B cell (primary cell): Measurements from ENCODE around the gene RABEP1.

Source experiments
- EZH2 ChIP-seq: IDR thresholded peaks from 2 replicates; pipeline ENCODE4 v1.6.1; 2012; ENCODE audit warnings: borderline replicate concordance, low read depth, mild to moderate bottlenecking, moderate library complexity, low read length; ENCODE audit not compliant: insufficient read depth, poor library complexity, severe bottlenecking
- TF ChIP-seq, protein P1 (sequence below): fragments of 200-600 bp; IDR thresholded peaks from one replicate; pipeline ENCODE4 v1.8.0; 2022; ENCODE audit warnings: antibody characterized with exemption, mild to moderate bottlenecking

DNA sequence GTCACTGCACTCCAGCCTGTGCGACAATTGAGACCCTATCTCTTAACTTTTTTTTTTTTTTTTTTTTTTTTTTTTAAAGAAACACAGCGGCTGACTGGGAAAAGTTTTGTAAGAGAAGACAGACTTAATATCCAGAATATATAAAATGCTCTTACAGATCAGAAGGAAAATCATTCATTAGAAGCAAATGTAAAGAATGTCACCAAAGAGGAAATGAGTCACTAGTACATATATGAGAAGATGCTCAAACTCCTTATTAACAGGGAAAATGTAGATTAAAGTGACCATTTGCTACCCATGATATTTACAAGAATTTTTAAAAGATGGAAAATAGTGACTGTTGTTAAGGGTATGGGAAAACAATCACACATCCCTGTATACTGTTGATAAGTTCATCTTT, 48.9 kb downstream of the RABEP1 start:
- no peak for TF ChIP-seq EZH2
- TF ChIP-seq, protein P1, sequence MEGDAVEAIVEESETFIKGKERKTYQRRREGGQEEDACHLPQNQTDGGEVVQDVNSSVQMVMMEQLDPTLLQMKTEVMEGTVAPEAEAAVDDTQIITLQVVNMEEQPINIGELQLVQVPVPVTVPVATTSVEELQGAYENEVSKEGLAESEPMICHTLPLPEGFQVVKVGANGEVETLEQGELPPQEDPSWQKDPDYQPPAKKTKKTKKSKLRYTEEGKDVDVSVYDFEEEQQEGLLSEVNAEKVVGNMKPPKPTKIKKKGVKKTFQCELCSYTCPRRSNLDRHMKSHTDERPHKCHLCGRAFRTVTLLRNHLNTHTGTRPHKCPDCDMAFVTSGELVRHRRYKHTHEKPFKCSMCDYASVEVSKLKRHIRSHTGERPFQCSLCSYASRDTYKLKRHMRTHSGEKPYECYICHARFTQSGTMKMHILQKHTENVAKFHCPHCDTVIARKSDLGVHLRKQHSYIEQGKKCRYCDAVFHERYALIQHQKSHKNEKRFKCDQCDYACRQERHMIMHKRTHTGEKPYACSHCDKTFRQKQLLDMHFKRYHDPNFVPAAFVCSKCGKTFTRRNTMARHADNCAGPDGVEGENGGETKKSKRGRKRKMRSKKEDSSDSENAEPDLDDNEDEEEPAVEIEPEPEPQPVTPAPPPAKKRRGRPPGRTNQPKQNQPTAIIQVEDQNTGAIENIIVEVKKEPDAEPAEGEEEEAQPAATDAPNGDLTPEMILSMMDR = no peak
